ENCODE results near the gene KCNH1.

KCNH1 gene

GRCh38 chr1:210938416-210938925, 195.5 kb downstream of the KCNH1 start:
- TF ChIP-seq CEBPB (IDR thresholded peaks at IDR 0.05) (no peak), TCF12 (IDR thresholded peaks at IDR 0.05; ENCODE audit: low read depth) (no peak), TAF1 (IDR thresholded peaks at IDR 0.05; ENCODE audit: low read depth) (no peak), MAX (IDR thresholded peaks at IDR 0.05) (no peak), CREB1 (IDR thresholded peaks at IDR 0.05; ENCODE audit: low read depth) (no peak), RAD21 (IDR thresholded peaks at IDR 0.05; ENCODE audit: low read depth) (no peak), TEAD4 (IDR thresholded peaks at IDR 0.05) (no peak), ZBTB7A (IDR thresholded peaks at IDR 0.05; ENCODE audit: low read depth) (no peak), YY1 (IDR thresholded peaks at IDR 0.05; ENCODE audit: low read depth) (no peak), NFIC (IDR thresholded peaks at IDR 0.05) (no peak), EP300 (IDR thresholded peaks at IDR 0.05; ENCODE audit: borderline replicate concordance) (no peak), FOXM1 (IDR thresholded peaks at IDR 0.05; ENCODE audit: borderline replicate concordance, low read depth) (no peak)
- TF ChIP-seq, protein P1, sequence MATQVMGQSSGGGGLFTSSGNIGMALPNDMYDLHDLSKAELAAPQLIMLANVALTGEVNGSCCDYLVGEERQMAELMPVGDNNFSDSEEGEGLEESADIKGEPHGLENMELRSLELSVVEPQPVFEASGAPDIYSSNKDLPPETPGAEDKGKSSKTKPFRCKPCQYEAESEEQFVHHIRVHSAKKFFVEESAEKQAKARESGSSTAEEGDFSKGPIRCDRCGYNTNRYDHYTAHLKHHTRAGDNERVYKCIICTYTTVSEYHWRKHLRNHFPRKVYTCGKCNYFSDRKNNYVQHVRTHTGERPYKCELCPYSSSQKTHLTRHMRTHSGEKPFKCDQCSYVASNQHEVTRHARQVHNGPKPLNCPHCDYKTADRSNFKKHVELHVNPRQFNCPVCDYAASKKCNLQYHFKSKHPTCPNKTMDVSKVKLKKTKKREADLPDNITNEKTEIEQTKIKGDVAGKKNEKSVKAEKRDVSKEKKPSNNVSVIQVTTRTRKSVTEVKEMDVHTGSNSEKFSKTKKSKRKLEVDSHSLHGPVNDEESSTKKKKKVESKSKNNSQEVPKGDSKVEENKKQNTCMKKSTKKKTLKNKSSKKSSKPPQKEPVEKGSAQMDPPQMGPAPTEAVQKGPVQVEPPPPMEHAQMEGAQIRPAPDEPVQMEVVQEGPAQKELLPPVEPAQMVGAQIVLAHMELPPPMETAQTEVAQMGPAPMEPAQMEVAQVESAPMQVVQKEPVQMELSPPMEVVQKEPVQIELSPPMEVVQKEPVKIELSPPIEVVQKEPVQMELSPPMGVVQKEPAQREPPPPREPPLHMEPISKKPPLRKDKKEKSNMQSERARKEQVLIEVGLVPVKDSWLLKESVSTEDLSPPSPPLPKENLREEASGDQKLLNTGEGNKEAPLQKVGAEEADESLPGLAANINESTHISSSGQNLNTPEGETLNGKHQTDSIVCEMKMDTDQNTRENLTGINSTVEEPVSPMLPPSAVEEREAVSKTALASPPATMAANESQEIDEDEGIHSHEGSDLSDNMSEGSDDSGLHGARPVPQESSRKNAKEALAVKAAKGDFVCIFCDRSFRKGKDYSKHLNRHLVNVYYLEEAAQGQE (IDR thresholded peaks at IDR 0.05; ENCODE audit: low read depth), result no peak

DNA sequence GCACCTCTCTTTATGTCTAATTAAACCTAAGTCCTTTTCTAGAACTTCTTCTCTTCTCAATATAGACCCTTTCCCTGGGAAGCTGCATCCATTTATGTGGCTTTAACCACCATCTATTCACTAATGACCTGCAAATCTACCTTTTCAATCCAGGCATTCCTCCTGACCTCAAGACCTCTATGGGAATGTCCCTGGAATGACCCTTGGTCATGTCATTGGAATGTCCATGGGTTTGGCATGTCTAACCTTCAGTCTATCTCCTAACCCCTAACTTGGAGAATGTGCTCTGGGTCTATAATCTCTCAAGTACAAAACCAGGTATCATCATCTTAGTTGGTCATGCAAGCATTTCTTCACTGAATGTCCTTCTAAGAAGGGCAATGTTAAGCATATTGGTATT, 196.1 kb downstream of the KCNH1 start:
- TF ChIP-seq, protein P2, sequence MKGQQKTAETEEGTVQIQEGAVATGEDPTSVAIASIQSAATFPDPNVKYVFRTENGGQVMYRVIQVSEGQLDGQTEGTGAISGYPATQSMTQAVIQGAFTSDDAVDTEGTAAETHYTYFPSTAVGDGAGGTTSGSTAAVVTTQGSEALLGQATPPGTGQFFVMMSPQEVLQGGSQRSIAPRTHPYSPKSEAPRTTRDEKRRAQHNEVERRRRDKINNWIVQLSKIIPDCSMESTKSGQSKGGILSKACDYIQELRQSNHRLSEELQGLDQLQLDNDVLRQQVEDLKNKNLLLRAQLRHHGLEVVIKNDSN (IDR thresholded peaks at IDR 0.05), result no peak

- TF ChIP-seq CEBPB (IDR thresholded peaks at IDR 0.05) (no peak), EGR1 (IDR thresholded peaks at IDR 0.05) (no peak), ZBTB7A (IDR thresholded peaks at IDR 0.05; ENCODE audit: low read depth) (no peak), MAX (IDR thresholded peaks at IDR 0.05) (no peak), YY1 (IDR thresholded peaks at IDR 0.05; ENCODE audit: low read depth) (no peak), NFIC (IDR thresholded peaks at IDR 0.05) (no peak), EP300 (IDR thresholded peaks at IDR 0.05; ENCODE audit: borderline replicate concordance) (no peak), CREB1 (IDR thresholded peaks at IDR 0.05; ENCODE audit: low read depth) (no peak), TCF12 (IDR thresholded peaks at IDR 0.05; ENCODE audit: low read depth) (no peak), FOXM1 (IDR thresholded peaks at IDR 0.05; ENCODE audit: borderline replicate concordance, low read depth) (no peak), TEAD4 (IDR thresholded peaks at IDR 0.05) (no peak), TAF1 (IDR thresholded peaks at IDR 0.05; ENCODE audit: low read depth) (no peak), RAD21 (IDR thresholded peaks at IDR 0.05; ENCODE audit: low read depth) (no peak)
- TF ChIP-seq, protein P1 (IDR thresholded peaks at IDR 0.05; ENCODE audit: low read depth), result no peak
- TF ChIP-seq, protein P2 (IDR thresholded peaks at IDR 0.05), result no peak
These were observed 198.0 kb downstream of the KCNH1 start for GRCh38 chr1:210935905-210936304.

- no peak for TF ChIP-seq FOXM1 (IDR thresholded peaks at IDR 0.05; ENCODE audit: borderline replicate concordance, low read depth)
- no peak for TF ChIP-seq EP300 (IDR thresholded peaks at IDR 0.05; ENCODE audit: borderline replicate concordance)
- TF ChIP-seq ZBTB7A (IDR thresholded peaks at IDR 0.05; ENCODE audit: low read depth), result no peak
- no peak for TF ChIP-seq YY1 (IDR thresholded peaks at IDR 0.05; ENCODE audit: low read depth)
- TF ChIP-seq, protein P2 (IDR thresholded peaks at IDR 0.05), result no peak
- no peak for TF ChIP-seq NFIC (IDR thresholded peaks at IDR 0.05)
These were observed 201.8 kb downstream of the KCNH1 start for GRCh38 chr1:210932104-210932503.

DNA sequence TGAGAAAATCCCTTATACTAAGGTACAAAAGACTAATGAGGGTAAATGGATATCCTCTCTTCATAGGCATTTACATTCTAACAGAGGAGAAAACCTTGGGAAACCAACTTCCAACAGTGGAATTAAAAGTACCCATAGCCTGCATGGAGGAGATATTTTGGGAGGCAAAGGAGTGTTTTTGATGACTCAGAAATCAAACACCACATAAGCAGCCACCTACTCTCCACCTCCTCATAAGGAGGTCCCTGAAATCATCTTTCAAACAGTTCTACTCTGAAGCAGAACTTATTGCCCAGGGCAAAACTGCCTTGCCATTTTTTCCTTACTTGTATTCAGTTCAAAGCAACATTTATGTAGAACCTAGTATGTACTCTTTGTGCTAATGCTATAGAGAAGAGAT, 211.3 kb downstream of the KCNH1 start:
- no peak for TF ChIP-seq EP300 (IDR thresholded peaks at IDR 0.05; ENCODE audit: borderline replicate concordance)
- TF ChIP-seq, protein P2 (IDR thresholded peaks at IDR 0.05), result no peak
- no peak for TF ChIP-seq FOXM1 (IDR thresholded peaks at IDR 0.05; ENCODE audit: borderline replicate concordance, low read depth)
- TF ChIP-seq CREB1 (IDR thresholded peaks at IDR 0.05; ENCODE audit: low read depth), result no peak
- no peak for TF ChIP-seq MAX (IDR thresholded peaks at IDR 0.05)
- no peak for TF ChIP-seq RAD21 (IDR thresholded peaks at IDR 0.05; ENCODE audit: low read depth)
- TF ChIP-seq CEBPB (IDR thresholded peaks at IDR 0.05), result no peak
- no peak for TF ChIP-seq NFIC (IDR thresholded peaks at IDR 0.05)
- TF ChIP-seq TAF1 (IDR thresholded peaks at IDR 0.05; ENCODE audit: low read depth), result no peak
